HG03439 (cell line): Measurements from ENCODE around the gene PKIB.

Experiments used
- ATAC-seq: cut with Tn5 transposase; IDR thresholded peaks from one replicate; pipeline ENCODE4 v1.9.1; 2021; ENCODE audit warnings: mild to moderate bottlenecking, moderate library complexity; ENCODE audit not compliant: unreplicated experiment

PKIB gene

DNA sequence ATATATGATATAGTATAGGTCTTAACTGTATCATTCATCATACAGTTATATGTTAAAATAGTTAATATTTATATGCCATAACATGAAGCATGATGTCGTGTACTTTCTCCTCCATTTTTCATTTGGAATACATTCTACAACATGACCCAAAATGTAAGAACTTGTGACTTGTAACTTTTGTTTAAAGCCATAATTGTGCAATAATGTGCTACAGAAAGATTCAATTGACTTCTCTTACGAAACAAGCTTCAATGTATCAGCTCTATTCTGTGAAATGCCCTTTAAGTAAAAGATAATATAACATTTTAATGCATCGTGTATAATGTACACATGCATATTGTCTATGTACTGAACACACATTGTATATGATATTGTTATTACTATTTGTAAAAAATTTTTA, 92.6 kb downstream of the PKIB start:
- no peak for ATAC-seq

DNA sequence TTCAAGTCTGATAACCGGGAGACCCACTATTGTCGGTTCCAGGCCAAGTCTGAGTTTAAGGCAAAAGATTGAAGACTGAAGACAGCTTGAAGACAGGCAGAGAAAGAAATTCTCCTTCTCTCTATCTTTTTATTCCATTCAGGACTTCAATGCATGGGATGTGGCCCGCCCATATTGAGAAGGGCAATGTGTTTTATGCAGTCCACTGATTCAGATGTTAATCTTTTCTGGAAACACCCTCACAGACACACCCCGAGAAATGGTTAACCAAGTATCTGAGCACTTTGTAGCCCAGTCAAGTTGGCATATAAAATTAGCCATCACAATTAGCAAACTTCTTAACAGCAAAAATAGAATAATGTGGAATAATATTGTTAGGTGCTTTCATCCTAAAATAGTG, 93.9 kb downstream of the PKIB start:
- no peak for ATAC-seq

DNA sequence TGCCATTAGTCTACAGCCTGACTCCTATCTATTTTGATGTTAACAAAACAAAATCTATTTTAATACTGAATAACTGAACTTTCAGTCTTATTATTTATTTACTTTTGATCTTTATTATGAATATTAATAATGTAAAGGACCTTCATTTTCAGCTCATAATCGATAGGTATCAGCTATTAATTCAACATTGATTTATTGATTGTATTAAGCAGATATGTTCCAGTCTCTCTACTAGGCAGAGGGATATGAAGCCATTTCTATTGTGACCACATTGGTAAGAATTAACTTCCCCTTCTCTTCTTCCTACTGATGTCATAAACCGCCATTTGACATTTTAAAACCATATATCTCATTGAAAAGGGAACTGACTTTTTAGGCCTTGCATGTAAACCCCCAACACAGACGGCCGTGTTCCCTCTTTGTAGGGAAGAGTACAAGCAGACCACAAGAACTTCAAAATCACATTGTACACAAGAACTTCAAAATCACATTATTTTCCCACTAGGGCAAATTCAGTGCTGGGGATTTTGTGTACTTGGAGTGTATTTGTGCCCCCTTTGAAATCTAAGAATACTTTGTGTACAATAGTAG, 99.8 kb downstream of the PKIB start:
- no peak for ATAC-seq

DNA sequence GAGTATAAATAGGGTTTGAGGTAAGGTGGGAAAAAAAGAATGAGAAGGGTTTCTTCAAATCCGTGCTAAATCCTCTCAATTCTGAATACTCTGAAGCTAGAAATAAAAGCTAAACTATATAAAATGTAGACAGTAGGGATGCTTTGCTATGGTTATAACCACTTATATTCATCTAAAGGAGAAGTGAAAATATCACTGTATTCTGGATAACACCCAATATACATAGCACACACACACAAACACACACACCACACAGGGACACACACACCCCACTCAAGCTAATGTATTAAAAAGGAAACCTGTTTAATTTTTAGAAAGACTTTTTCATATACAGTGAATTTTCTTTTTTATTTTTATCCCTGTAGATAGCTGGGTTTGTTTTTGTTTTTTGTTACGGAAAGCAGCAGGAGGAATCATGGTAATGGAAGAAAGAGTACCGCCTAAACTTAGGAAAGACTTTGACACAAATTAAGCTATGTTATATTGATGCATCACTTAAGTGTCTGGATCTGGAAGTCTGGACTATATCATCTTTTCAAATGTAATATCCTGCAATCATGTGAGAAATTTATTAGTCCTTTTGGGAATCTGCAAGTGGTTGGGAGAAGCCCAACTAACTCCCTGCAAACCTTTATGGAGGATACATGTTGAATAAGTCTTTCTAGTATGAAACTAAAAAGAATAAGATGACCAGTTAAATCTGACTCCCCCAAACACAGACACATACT, 100.9 kb downstream of the PKIB start:
- ATAC-seq, result no peak

GRCh38 chr6:122712093-122712447, 101.9 kb downstream of the PKIB start:
- no peak for ATAC-seq

GRCh38 chr6:122712448-122713137, 102.4 kb downstream of the PKIB start:
- ATAC-seq, result no peak

DNA sequence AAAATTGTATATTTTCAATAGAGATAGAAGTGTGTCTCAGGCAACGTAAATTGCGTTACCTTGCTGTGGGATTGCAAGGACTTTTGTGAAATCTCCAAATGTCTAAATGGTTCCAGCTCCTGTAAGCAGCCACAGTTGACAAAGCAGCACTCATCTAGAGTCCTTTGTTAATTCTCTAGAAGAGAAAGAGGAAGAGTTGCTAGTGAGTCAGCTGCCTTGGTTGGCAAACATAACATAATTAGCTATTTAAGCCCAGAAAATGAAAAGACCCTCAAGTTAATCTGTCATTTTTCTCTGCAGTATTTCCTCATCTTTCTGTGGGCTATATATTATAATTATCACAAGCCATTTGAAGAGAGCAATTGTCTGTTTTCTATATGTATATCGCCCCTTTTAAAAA, 102.9 kb downstream of the PKIB start:
- ATAC-seq, result no peak

GRCh38 chr6:122714059-122714458, 103.9 kb downstream of the PKIB start:
- ATAC-seq, result no peak

- no peak for ATAC-seq
These were observed 105.5 kb downstream of the PKIB start for GRCh38 chr6:122715725-122716124.

DNA sequence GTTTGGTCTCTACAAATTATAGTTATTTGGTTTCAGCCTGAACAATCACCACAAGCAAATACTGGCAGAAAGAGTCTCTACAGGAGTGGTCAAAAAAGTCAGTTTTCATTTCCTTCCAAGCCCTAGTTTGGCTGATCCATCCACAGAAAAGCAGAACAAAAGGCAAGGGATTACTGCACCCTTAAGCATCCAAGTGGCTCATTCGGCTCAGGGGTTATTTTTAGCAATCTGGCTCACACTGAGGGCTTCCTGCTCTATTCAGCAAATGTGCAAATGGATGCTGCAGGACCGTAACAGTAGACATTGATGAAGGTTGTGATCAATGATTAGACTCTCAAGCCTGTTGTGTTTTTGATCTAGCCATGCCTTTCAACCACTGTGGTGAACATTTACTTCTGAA, 107.1 kb downstream of the PKIB start:
- no peak for ATAC-seq

GRCh38 chr6:122718616-122719015, 108.4 kb downstream of the PKIB start:
- ATAC-seq, result no peak

- ATAC-seq, result no peak
These were observed 109.0 kb downstream of the PKIB start for GRCh38 chr6:122719176-122719575.

GRCh38 chr6:122722746-122723145, 112.5 kb downstream of the PKIB start:
- no peak for ATAC-seq

GRCh38 chr6:122726649-122727048, 116.4 kb downstream of the PKIB start:
- ATAC-seq, result no peak

GRCh38 chr6:122727244-122727643, 117.0 kb downstream of the PKIB start:
- no peak for ATAC-seq

- no peak for ATAC-seq
These were observed 120.1 kb downstream of the PKIB start for GRCh38 chr6:122730334-122730733.

DNA sequence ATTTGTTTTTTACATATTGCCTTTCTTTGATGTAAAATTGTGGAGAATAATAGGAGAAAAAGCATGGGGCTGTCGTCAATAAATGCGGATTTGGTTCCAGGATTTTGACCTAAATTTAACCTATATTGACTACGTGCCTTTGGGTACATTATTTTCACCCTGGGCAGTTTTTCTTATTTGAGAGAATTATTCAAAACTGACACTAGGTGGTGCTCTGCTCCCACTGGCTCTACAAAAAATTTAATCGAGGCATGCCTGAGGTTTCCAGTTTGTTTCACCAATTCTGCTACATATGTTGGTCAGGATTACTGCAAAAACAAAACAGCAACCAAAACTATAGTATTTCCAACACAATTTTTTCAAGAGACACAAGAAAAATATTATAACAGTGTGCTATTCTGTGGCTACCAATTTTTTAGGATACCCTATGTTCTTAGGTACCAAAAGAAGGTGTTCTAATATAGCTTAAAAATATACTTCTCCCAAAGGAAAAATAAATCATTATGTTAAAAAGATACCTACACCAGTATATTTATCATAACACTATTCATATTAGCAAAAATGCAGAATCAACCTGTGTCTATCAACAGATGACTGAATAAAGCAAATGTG, 120.7 kb downstream of the PKIB start:
- no peak for ATAC-seq

DNA sequence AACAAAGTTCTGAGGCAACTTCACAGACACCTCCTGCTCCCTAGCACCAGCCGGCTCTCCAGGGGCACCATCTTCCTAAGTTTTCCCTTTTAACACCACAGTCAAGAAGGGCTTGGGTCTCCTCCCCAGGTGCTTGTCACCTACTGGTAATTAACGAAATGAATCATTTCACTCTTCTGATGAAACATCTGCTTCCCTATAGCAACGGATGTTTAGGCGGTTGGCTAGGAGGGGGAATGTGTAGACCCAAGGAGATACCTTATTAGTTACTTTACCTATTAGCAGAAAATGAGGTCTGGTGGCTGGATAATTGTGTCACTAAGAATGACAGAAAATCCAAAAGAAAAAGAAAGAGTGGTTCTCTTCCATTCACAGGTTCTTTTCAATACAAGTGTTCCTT, 123.1 kb downstream of the PKIB start:
- ATAC-seq, result no peak

- ATAC-seq, result no peak
These were observed 124.6 kb downstream of the PKIB start for GRCh38 chr6:122734529-122735395.

DNA sequence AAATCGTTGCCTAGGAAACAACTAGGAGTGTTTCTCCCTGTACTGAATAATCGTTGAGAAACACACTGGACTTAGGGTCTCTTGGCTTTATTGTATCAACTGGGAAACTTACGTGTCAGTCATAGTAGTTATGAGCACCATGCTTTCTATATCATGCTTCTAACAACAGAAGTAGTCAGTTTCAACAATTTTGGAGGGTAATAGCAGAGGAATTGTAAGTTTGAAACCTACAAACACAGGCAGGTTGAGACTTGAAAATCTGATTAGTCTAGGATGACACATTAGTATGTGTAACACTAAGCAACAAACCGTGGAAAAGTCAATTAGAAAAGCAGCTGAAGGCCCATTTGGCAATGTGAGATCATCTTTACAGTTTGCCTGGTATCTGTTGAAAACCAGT, 125.4 kb downstream of the PKIB start:
- ATAC-seq, result no peak

- ATAC-seq, result no peak
These were observed 126.0 kb downstream of the PKIB start for GRCh38 chr6:122736163-122736562.
